SK-N-SH (cell line): ENCODE measurements around the gene VPS51.

Experiments used
- CHD2 ChIP-seq: fragments of 150-350 bp; IDR thresholded peaks from 2 replicates; pipeline ENCODE4 v1.6.1; 2018; ENCODE audit warnings: low read length; ENCODE audit not compliant: partially characterized antibody
- FOXM1 ChIP-seq: IDR thresholded peaks from 2 replicates; pipeline ENCODE4 v1.4.0; 2012; ENCODE audit warnings: low read depth, mild to moderate bottlenecking
- NFIC ChIP-seq: IDR thresholded peaks from 2 replicates; pipeline ENCODE4 v1.4.0; 2012; ENCODE audit warnings: borderline replicate concordance
- POLR2AphosphoS5 ChIP-seq: IDR thresholded peaks from 2 replicates; pipeline ENCODE4 v1.6.1; 2012; ENCODE audit warnings: low read depth, low read length
- RAD21 ChIP-seq: IDR thresholded peaks from 2 replicates; pipeline ENCODE4 v1.6.1; 2012; ENCODE audit warnings: mild to moderate bottlenecking, low read length
- RXRA ChIP-seq: IDR thresholded peaks from 2 replicates; pipeline ENCODE4 v1.4.0; 2012; ENCODE audit warnings: low read depth, mild to moderate bottlenecking, borderline replicate concordance
- SMC3 ChIP-seq: IDR thresholded peaks from 2 replicates; pipeline ENCODE4 v1.6.1; 2012; ENCODE audit warnings: low read depth, low read length, improper control_type of control experiment
- TAF1 ChIP-seq: IDR thresholded peaks from 2 replicates; pipeline ENCODE4 v1.6.1; 2012; ENCODE audit warnings: low read depth, mild to moderate bottlenecking, low read length, moderate library complexity, borderline replicate concordance
- YY1 ChIP-seq: IDR thresholded peaks from 2 replicates; pipeline ENCODE4 v1.4.0; 2012; ENCODE audit warnings: low read depth, mild to moderate bottlenecking
- TF ChIP-seq, protein P1 (sequence below): fragments of 200-600 bp; sonication (generic); IDR thresholded peaks from 2 replicates; pipeline ENCODE4 v1.6.1; 2017; ENCODE audit warnings: antibody characterized with exemption, mild to moderate bottlenecking, moderate library complexity
- TF ChIP-seq, protein P2 (sequence below): IDR thresholded peaks from 2 replicates; pipeline ENCODE4 v1.4.0; 2012; ENCODE audit warnings: low read depth

DNA sequence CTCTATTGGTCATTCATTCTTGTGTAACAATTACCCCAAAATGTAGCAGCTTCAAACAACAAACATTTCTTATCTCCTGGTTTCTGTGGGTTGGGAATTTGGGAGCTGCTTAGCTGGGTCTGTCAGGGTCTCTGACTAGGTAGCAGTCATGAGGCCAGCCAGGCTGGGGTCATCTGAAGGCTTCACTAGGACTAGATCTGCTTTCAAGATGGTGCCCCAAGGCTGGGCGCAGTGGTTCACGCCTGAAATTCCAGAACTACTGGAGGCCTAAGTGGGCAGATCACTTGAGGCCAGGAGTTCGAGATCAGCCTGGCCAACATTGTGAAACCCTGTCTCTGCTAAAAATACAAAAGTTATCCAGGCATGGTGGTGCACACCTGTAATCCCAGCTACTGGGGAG, 60.9 kb downstream of the VPS51 start:
- no peak for TF ChIP-seq SMC3
- TF ChIP-seq RXRA: no peak
- no peak for TF ChIP-seq TAF1
- TF ChIP-seq, protein P1, sequence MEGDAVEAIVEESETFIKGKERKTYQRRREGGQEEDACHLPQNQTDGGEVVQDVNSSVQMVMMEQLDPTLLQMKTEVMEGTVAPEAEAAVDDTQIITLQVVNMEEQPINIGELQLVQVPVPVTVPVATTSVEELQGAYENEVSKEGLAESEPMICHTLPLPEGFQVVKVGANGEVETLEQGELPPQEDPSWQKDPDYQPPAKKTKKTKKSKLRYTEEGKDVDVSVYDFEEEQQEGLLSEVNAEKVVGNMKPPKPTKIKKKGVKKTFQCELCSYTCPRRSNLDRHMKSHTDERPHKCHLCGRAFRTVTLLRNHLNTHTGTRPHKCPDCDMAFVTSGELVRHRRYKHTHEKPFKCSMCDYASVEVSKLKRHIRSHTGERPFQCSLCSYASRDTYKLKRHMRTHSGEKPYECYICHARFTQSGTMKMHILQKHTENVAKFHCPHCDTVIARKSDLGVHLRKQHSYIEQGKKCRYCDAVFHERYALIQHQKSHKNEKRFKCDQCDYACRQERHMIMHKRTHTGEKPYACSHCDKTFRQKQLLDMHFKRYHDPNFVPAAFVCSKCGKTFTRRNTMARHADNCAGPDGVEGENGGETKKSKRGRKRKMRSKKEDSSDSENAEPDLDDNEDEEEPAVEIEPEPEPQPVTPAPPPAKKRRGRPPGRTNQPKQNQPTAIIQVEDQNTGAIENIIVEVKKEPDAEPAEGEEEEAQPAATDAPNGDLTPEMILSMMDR: no peak
- no peak for TF ChIP-seq POLR2AphosphoS5
- no peak for TF ChIP-seq CHD2
- no peak for TF ChIP-seq FOXM1
- TF ChIP-seq, protein P2, sequence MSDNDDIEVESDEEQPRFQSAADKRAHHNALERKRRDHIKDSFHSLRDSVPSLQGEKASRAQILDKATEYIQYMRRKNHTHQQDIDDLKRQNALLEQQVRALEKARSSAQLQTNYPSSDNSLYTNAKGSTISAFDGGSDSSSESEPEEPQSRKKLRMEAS: no peak
- TF ChIP-seq NFIC: no peak
- TF ChIP-seq YY1: no peak
- TF ChIP-seq RAD21: no peak
